Astrocyte of the spinal cord (primary cell): Measurements from ENCODE around the gene MORF4L1.

Experiments used
- DNase-seq: peaks from one replicate; pipeline ENCODE4 v3.0.0; 2011; ENCODE audit warnings: low read depth, low spot score
- H3K4me3 ChIP-seq: 2 replicates; pipeline ENCODE4 v1.5.1; 2011; ENCODE audit warnings: low read depth, mild to moderate bottlenecking, low read length, moderate library complexity
- CTCF ChIP-seq: IDR thresholded peaks from 2 replicates; pipeline ENCODE4 v1.5.1; 2012; ENCODE audit warnings: low read depth, mild to moderate bottlenecking, low read length, inconsistent platforms
- in situ Hi-C: cut with HindIII; loops from 2 replicates; pipeline ENCODE4 v1.10.0; 2017; ENCODE audit warnings: low sequenced_read_pairs

The MORF4L1 gene

GRCh38 chr15:78904599-78905358 is 32.1 kb downstream of the MORF4L1 start:
- no peak for TF ChIP-seq CTCF
- H3K4me3 ChIP-seq, result no peak overlapping the region
- in situ Hi-C loops, result no loop called here
- DNase-seq, result no peak

GRCh38 chr15:78906316-78906620 is 33.6 kb downstream of the MORF4L1 start:
- no peak overlapping the region for H3K4me3 ChIP-seq
- no peak for TF ChIP-seq CTCF
- peak; percentile 33 for DNase-seq
- in situ Hi-C loops, result no loop called here

DNA sequence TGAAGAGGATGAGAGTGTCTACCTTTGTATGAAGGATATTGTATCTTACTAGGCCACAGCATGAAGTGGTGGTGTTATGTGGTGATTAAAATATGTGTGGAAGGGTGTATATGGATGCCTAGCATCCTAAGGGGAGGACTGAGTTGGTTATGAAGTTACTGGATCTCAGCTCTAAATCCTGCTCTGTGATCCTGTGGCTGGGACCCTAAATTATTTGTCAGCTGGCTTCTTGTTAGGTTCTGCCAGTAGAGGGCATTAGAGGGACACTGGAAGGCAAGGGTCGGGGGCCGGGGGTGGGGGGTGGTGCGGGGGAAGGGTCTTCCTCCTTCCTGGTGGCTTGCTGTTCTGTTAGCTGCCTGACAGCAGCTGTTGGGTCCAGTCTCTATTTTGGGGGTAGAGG is 34.9 kb downstream of the MORF4L1 start:
- no peak for DNase-seq

GRCh38 chr15:78909160-78909695 is 36.5 kb downstream of the MORF4L1 start:
- in situ Hi-C loops, result no loop called here
- H3K4me3 ChIP-seq, result no peak overlapping the region
- DNase-seq, result no peak
- no peak for TF ChIP-seq CTCF

More for the DNA sequence above, 34.9 kb downstream of the MORF4L1 start:
- H3K4me3 ChIP-seq, result no peak overlapping the region
- in situ Hi-C loops, result no loop called here
- peak; percentile 38 for TF ChIP-seq CTCF

- in situ Hi-C loops, result no loop called here
- peak; percentile 43 for DNase-seq
- no peak overlapping the region for H3K4me3 ChIP-seq
- peak; percentile 69 for TF ChIP-seq CTCF
These were observed 37.1 kb downstream of the MORF4L1 start for GRCh38 chr15:78909791-78910228.

DNA sequence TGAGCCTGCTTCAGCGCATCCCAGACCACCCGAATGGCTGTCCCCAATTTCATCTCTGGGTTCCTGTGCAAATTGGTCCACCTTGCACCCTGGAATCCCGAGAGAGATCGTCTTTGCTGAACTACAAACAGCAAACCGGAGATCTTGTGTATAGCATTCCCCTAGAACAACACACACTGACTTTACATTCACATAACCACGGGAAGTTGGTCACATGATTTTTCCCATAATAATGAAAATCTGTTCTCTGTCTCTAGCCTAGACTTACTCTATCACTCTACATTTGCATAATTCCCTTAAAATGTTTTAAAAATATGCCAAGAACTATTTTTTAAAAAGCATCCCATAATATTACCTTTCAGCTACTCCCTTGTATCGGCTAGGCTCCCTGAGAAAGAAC is 37.6 kb downstream of the MORF4L1 start:
- TF ChIP-seq CTCF, result no peak
- DNase-seq, result no peak
- no peak overlapping the region for H3K4me3 ChIP-seq
- in situ Hi-C loops, result no loop called here
